Peyer's patch (tissue), 4 donors: ENCODE results near the gene UBE2V1.

Source experiments
- CTCF ChIP-seq, 6 experiments: fragments of 450-650 bp in 4 of 6; fragments of 200-600 bp in 2 of 6; sonication (generic) in 1 of 6; IDR thresholded peaks; one replicate each; pipeline ENCODE4 v1.5.1; 2017 to 2019; ENCODE audit warnings: antibody characterized with exemption in 6 of 6, mild to moderate bottlenecking in 3 of 6, moderate library complexity in 1 of 6
- POLR2A ChIP-seq, 2 donors: fragments of 450-650 bp; IDR thresholded peaks; one replicate each; pipeline ENCODE4 v1.5.1; 2017; ENCODE audit warnings: antibody characterized with exemption in 2 of 2, mild to moderate bottlenecking in 2 of 2, moderate library complexity in 2 of 2

- TF ChIP-seq CTCF (IDR thresholded peaks at IDR 0.05) (no peak), POLR2A (IDR thresholded peaks at IDR 0.05) (no peak)
Measured at GRCh38 chr20:50111120-50111828, 1.7 kb downstream of the UBE2V1 start.
